Activated naive CD4-positive, alpha-beta T cell treated with anti-CD3 and anti-CD28 coated beads, Interleukin-2, amount 50 U/mL, for 24 hours (primary cell): Measurements from ENCODE around the gene PSMA5.
A peak's percentile ranks its signal among the peaks of the same experiment; 100 is the strongest.
"Not testable (repeated sequence)": the region's sequence is repeated elsewhere in the genome, so short reads cannot be mapped to it uniquely, and the experiment has no call there.

ENCODE experiments used
- H3K27ac Mint-ChIP-seq: one replicate; pipeline ENCODE4 v1.8.0; 2021; ENCODE audit warnings: mild to moderate bottlenecking, mixed read lengths
- H3K27me3 Mint-ChIP-seq: one replicate; pipeline ENCODE4 v1.8.0; 2021; ENCODE audit warnings: mixed read lengths
- H3K36me3 Mint-ChIP-seq: one replicate; pipeline ENCODE4 v1.8.0; 2021; ENCODE audit warnings: mixed read lengths
- H3K4me1 Mint-ChIP-seq: one replicate; pipeline ENCODE4 v1.8.0; 2021; ENCODE audit warnings: mixed read lengths
- H3K4me3 Mint-ChIP-seq: one replicate; pipeline ENCODE4 v1.8.0; 2021; ENCODE audit warnings: mild to moderate bottlenecking, mixed read lengths
- H3K9me3 Mint-ChIP-seq: one replicate; pipeline ENCODE4 v1.8.0; 2021; ENCODE audit warnings: mixed read lengths

The PSMA5 gene

GRCh38 chr1:109445949-109446695 lies 19.9 kb upstream of the PSMA5 start:
- not testable (repeated sequence) for H3K4me3 Mint-ChIP-seq, H3K9me3 Mint-ChIP-seq, H3K4me1 Mint-ChIP-seq, H3K27ac Mint-ChIP-seq, H3K36me3 Mint-ChIP-seq
- H3K27me3 Mint-ChIP-seq: peaks cover 11% of the 10 kb centered on the region

GRCh38 chr1:109444346-109444745 lies 18.1 kb upstream of the PSMA5 start:
- H3K27ac Mint-ChIP-seq: no peak overlapping the region
- H3K4me1 Mint-ChIP-seq: no peaks in the 10 kb centered on the region
- H3K36me3 Mint-ChIP-seq: no peaks in the 10 kb centered on the region
- peaks cover 5% of the 10 kb centered on the region for H3K27me3 Mint-ChIP-seq
- H3K9me3 Mint-ChIP-seq: no peaks in the 10 kb centered on the region
- H3K4me3 Mint-ChIP-seq: no peak overlapping the region

GRCh38 chr1:109443476-109443875 lies 17.2 kb upstream of the PSMA5 start:
- no peaks in the 10 kb centered on the region for H3K36me3 Mint-ChIP-seq

GRCh38 chr1:109441069-109441468 lies 14.8 kb upstream of the PSMA5 start:
- Mint-ChIP-seq H3K27ac (no peak overlapping the region), H3K4me3 (no peak overlapping the region), H3K9me3 (no peaks in the 10 kb centered on the region), H3K4me1 (no peaks in the 10 kb centered on the region), H3K27me3 (peaks cover 3% of the 10 kb centered on the region), H3K36me3 (no peaks in the 10 kb centered on the region)

More at GRCh38 chr1:109443476-109443875, 17.2 kb upstream of the PSMA5 start:
- H3K27me3 Mint-ChIP-seq: peaks cover 5% of the 10 kb centered on the region
- no peaks in the 10 kb centered on the region for H3K9me3 Mint-ChIP-seq
- no peak overlapping the region for H3K4me3 Mint-ChIP-seq
- no peak overlapping the region for H3K27ac Mint-ChIP-seq
- no peaks in the 10 kb centered on the region for H3K4me1 Mint-ChIP-seq

GRCh38 chr1:109438798-109439297 lies 12.6 kb upstream of the PSMA5 start:
- Mint-ChIP-seq H3K36me3 (no peaks in the 10 kb centered on the region), H3K27me3 (no peaks in the 10 kb centered on the region), H3K27ac (no peak overlapping the region), H3K9me3 (no peaks in the 10 kb centered on the region), H3K4me3 (no peak overlapping the region), H3K4me1 (no peaks in the 10 kb centered on the region)

GRCh38 chr1:109434484-109434883 lies 8.2 kb upstream of the PSMA5 start:
- Mint-ChIP-seq H3K27ac (no peak overlapping the region), H3K4me1 (no peaks in the 10 kb centered on the region), H3K9me3 (no peaks in the 10 kb centered on the region), H3K4me3 (no peak overlapping the region), H3K27me3 (no peaks in the 10 kb centered on the region), H3K36me3 (no peaks in the 10 kb centered on the region)

- no peak overlapping the region for H3K27ac Mint-ChIP-seq
Observed at GRCh38 chr1:109433322-109433721, 7.1 kb upstream of the PSMA5 start.

GRCh38 chr1:109432336-109432735 lies 6.1 kb upstream of the PSMA5 start:
- Mint-ChIP-seq H3K4me1 (peaks cover 3% of the 10 kb centered on the region), H3K4me3 (no peak overlapping the region), H3K9me3 (no peaks in the 10 kb centered on the region), H3K27ac (no peak overlapping the region), H3K27me3 (no peaks in the 10 kb centered on the region), H3K36me3 (no peaks in the 10 kb centered on the region)

More at GRCh38 chr1:109433322-109433721, 7.1 kb upstream of the PSMA5 start:
- Mint-ChIP-seq H3K4me1 (no peaks in the 10 kb centered on the region), H3K36me3 (no peaks in the 10 kb centered on the region), H3K4me3 (no peak overlapping the region), H3K27me3 (no peaks in the 10 kb centered on the region), H3K9me3 (no peaks in the 10 kb centered on the region)

GRCh38 chr1:109427171-109427467 lies 871 bp upstream of the PSMA5 start:
- H3K27ac Mint-ChIP-seq: peak overlapping the region; percentile 76
- H3K36me3 Mint-ChIP-seq: peaks cover 10% of the 10 kb centered on the region
- peak overlapping the region; percentile 93 for H3K4me3 Mint-ChIP-seq
- no peaks in the 10 kb centered on the region for H3K9me3 Mint-ChIP-seq
- peaks cover 27% of the 10 kb centered on the region for H3K4me1 Mint-ChIP-seq
- no peaks in the 10 kb centered on the region for H3K27me3 Mint-ChIP-seq

- Mint-ChIP-seq H3K4me1 (peaks cover 31% of the 10 kb centered on the region), H3K27me3 (no peaks in the 10 kb centered on the region), H3K9me3 (no peaks in the 10 kb centered on the region), H3K27ac (peak overlapping the region; percentile 76), H3K4me3 (peak overlapping the region; percentile 93), H3K36me3 (peaks cover 13% of the 10 kb centered on the region)
Observed at GRCh38 chr1:109425391-109426280, 612 bp downstream of the PSMA5 start.

GRCh38 chr1:109423498-109423897 lies 2.8 kb downstream of the PSMA5 start:
- H3K9me3 Mint-ChIP-seq: no peaks in the 10 kb centered on the region
- peaks cover 40% of the 10 kb centered on the region for H3K4me1 Mint-ChIP-seq

GRCh38 chr1:109412551-109412950 lies 13.7 kb downstream of the PSMA5 start:
- H3K36me3 Mint-ChIP-seq: peaks cover 40% of the 10 kb centered on the region
- no peak overlapping the region for H3K4me3 Mint-ChIP-seq
- H3K9me3 Mint-ChIP-seq: no peaks in the 10 kb centered on the region
- H3K27me3 Mint-ChIP-seq: no peaks in the 10 kb centered on the region
- peaks cover 63% of the 10 kb centered on the region for H3K4me1 Mint-ChIP-seq
- H3K27ac Mint-ChIP-seq: no peak overlapping the region

More at GRCh38 chr1:109423498-109423897, 2.8 kb downstream of the PSMA5 start:
- Mint-ChIP-seq H3K4me3 (peak overlapping the region; percentile 93), H3K36me3 (peaks cover 15% of the 10 kb centered on the region), H3K27ac (peak overlapping the region; percentile 73), H3K27me3 (no peaks in the 10 kb centered on the region)

- H3K36me3 Mint-ChIP-seq: peaks cover 20% of the 10 kb centered on the region
- no peak overlapping the region for H3K4me3 Mint-ChIP-seq
- H3K27ac Mint-ChIP-seq: peak overlapping the region; percentile 9
- H3K4me1 Mint-ChIP-seq: peaks cover 30% of the 10 kb centered on the region
- H3K27me3 Mint-ChIP-seq: no peaks in the 10 kb centered on the region
- H3K9me3 Mint-ChIP-seq: no peaks in the 10 kb centered on the region
Observed at GRCh38 chr1:109404838-109405237, 21.4 kb downstream of the PSMA5 start.

- no peaks in the 10 kb centered on the region for H3K9me3 Mint-ChIP-seq
- peaks cover 9% of the 10 kb centered on the region for H3K36me3 Mint-ChIP-seq
- H3K4me1 Mint-ChIP-seq: peaks cover 36% of the 10 kb centered on the region
- peaks cover 3% of the 10 kb centered on the region for H3K27me3 Mint-ChIP-seq
- H3K4me3 Mint-ChIP-seq: no peak overlapping the region
- H3K27ac Mint-ChIP-seq: no peak overlapping the region
Observed at GRCh38 chr1:109402025-109402424, 24.2 kb downstream of the PSMA5 start.

GRCh38 chr1:109400035-109400655 lies 26.1 kb downstream of the PSMA5 start:
- Mint-ChIP-seq H3K4me3 (no peak overlapping the region), H3K36me3 (no peaks in the 10 kb centered on the region), H3K27ac (no peak overlapping the region), H3K9me3 (no peaks in the 10 kb centered on the region), H3K4me1 (peaks cover 29% of the 10 kb centered on the region), H3K27me3 (peaks cover 20% of the 10 kb centered on the region)
